ENCODE results near the gene ACKR3. TPM values are rescaled to one million over a fixed set of nuclear protein-coding genes. Genes with fewer than 3 reads are reported as not detected.

ACKR3 gene
- total and polyA plus RNA-seq, 3 donors from 2014 or later: 22.8 to 52.8 (median 35.5) TPM

- Histone ChIP-seq H3K27me3 (no peaks in the 10 kb centered on the region), H3K36me3 (ENCODE audit: low read depth, missing control alignments) (no peaks in the 10 kb centered on the region), H3K9me3 (no peaks in the 10 kb centered on the region), H3K4me3 (no peak overlapping the region), H3K4me1 (peaks cover 2% of the 10 kb centered on the region), H3K27ac (no peak overlapping the region)
- TF ChIP-seq POLR2A (IDR thresholded peaks at IDR 0.05) (no peak), CTCF (IDR thresholded peaks at IDR 0.05) (no peak)
- WGBS, 2 donors: 61 to 75% methylated on average over 5 of the region's 5 CpGs
- intact Hi-C loops (cut with DNase I; ENCODE audit: low total_unique reads): no loop called here
- no peak for DNase-seq
Measured at GRCh38 chr2:236538242-236538641, 31.4 kb upstream of the ACKR3 start.

DNA sequence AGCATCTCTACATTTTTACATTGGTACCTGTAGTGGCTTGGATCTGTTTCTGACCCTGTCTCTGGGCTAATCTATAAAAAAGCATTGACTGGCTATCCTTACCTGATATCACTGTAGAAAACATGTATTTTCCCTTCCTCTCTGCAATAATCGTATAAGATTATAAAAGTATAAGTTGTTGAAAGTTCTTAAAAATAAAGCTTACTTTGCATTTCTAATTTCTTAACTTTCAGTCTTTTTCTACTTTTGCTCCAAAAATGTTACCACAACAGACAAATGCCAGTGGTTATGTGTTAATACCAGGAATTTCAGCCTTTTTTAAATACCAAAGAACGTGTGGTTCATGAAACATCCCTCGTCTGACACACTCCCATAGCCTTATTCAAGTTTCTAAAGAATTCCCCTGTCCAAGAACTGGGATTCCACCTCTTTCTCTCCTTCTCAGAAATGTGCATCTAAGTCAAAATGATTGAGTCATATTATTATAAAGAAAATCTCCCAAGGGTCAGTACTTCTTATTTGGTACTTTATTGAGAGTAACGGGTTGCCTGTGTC is 28.5 kb upstream of the ACKR3 start:
- no peak for DNase-seq
- TF ChIP-seq CTCF (IDR thresholded peaks at IDR 0.05) (no peak), POLR2A (IDR thresholded peaks at IDR 0.05) (no peak)
- Histone ChIP-seq H3K36me3 (ENCODE audit: low read depth, missing control alignments) (no peaks in the 10 kb centered on the region), H3K9me3 (no peaks in the 10 kb centered on the region), H3K4me3 (no peak overlapping the region), H3K4me1 (peaks cover 2% of the 10 kb centered on the region), H3K27ac (no peak overlapping the region), H3K27me3 (no peaks in the 10 kb centered on the region)
- intact Hi-C loops (cut with DNase I; ENCODE audit: low total_unique reads): no loop called here
- 81 to 82% methylated on average over 4 of the region's 4 CpGs for WGBS, 2 donors

DNA sequence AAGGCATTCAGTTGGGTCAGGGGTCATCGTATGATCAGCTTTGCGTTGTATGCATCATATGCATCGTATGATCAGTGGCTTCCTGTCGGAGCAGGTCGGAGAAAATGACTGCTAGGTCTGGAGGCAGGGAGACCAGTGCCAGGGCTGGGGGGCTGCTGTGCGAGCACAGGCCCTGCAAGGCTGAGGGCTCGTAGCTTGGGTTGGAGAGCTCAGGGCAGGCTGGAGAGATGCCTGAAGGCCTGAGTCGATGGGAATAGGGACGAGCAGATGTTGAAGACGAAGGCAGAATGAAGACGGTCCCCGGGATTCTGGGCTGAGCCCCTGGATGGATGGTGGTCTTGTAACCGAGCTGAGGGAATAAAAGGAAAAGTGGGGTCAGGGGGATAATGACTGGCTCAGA is 25.3 kb upstream of the ACKR3 start:
- intact Hi-C loops (cut with DNase I; ENCODE audit: low total_unique reads): no loop called here
- no peaks in the 10 kb centered on the region for H3K9me3 ChIP-seq
- H3K27me3 ChIP-seq: no peaks in the 10 kb centered on the region
- TF ChIP-seq POLR2A (IDR thresholded peaks at IDR 0.05) (no peak), CTCF (IDR thresholded peaks at IDR 0.05) (no peak)
- 86 to 96% methylated on average over 11 to 13 of the region's 13 CpGs for WGBS, 2 donors
- no peaks in the 10 kb centered on the region for H3K36me3 ChIP-seq (ENCODE audit: low read depth, missing control alignments)
- H3K27ac ChIP-seq: no peak overlapping the region
- H3K4me1 ChIP-seq: no peaks in the 10 kb centered on the region
- DNase-seq: no peak
- no peak overlapping the region for H3K4me3 ChIP-seq

- no peak overlapping the region for H3K27ac ChIP-seq
- TF ChIP-seq POLR2A (IDR thresholded peaks at IDR 0.05): no peak
- no peak for TF ChIP-seq CTCF (IDR thresholded peaks at IDR 0.05)
- no peaks in the 10 kb centered on the region for H3K36me3 ChIP-seq (ENCODE audit: low read depth, missing control alignments)
- WGBS, 2 donors: 91 to 93% methylated on average over 11 of the region's 11 CpGs
- no peaks in the 10 kb centered on the region for H3K27me3 ChIP-seq
- no peak for DNase-seq
- H3K4me1 ChIP-seq: no peaks in the 10 kb centered on the region
- no peak overlapping the region for H3K4me3 ChIP-seq
- intact Hi-C loops (cut with DNase I; ENCODE audit: low total_unique reads): no loop called here
- H3K9me3 ChIP-seq: no peaks in the 10 kb centered on the region
Measured at GRCh38 chr2:236545248-236545658, 24.4 kb upstream of the ACKR3 start.

GRCh38 chr2:236545814-236546480 is 23.7 kb upstream of the ACKR3 start:
- Histone ChIP-seq H3K9me3 (no peaks in the 10 kb centered on the region), H3K36me3 (ENCODE audit: low read depth, missing control alignments) (no peaks in the 10 kb centered on the region), H3K27me3 (no peaks in the 10 kb centered on the region), H3K4me1 (no peaks in the 10 kb centered on the region), H3K4me3 (no peak overlapping the region), H3K27ac (no peak overlapping the region)
- TF ChIP-seq POLR2A (IDR thresholded peaks at IDR 0.05): no peak
- no peak for DNase-seq
- WGBS, 2 donors: 75 to 80% methylated on average over 13 of the region's 13 CpGs
- intact Hi-C loops (cut with DNase I; ENCODE audit: low total_unique reads): no loop called here

All from testis (tissue), 3 donors.